HepG2 (cell line): Measurements from ENCODE around the gene TXNDC11. TPM values are rescaled to one million over a fixed set of nuclear protein-coding genes. Genes with fewer than 3 reads are reported as not detected.
A peak's percentile ranks its signal among the peaks of the same experiment; 100 is the strongest.

ENCODE experiments used
- ATAC-seq: fragments of 200-7000 bp; cut with Tn5 transposase; 3 replicates; pipeline ENCODE4 v1.9.1; 2020; ENCODE audit warnings: mild to moderate bottlenecking, moderate library complexity
- BruUV-seq: library from RNA; stranded (reverse); fragments of 400-500 nt; replicated peaks from 2 replicates; lab custom pipeline; 2021; lab: Mats Ljungman, UMichigan
- CTCF ChIA-PET: fragments of 300-600 bp; formaldehyde crosslinking; extraction: SDS; loops from one replicate; lab custom pipeline; 2021; ENCODE audit warnings: low total read pairs, inconsistent platforms, low intra/inter-chr PET ratio; lab: Yijun Ruan, JAX
- POLR2A ChIA-PET: fragments of 350-600 bp; sonication (Branson Sonifier 250); formaldehyde crosslinking; loops from one replicate; lab custom pipeline; 2020; ENCODE audit warnings: antibody characterized with exemption, inconsistent platforms; lab: Yijun Ruan, JAX
- DNase-seq: peaks from one replicate; pipeline ENCODE4 v3.0.0-alpha.2; 2015; ENCODE audit warnings: low spot score
- FAIRE-seq: peaks from 3 replicates; lab custom pipeline; 2011; peaks lifted over from hg19 to GRCh38; lab: Jason Lieb, UNC
- H2AFZ ChIP-seq: one replicate; pipeline ENCODE4 v1.6.1; 2011; ENCODE audit warnings: low read length, inconsistent platforms
- H3K27ac ChIP-seq: fragments of 300-600 bp; 3 replicates; pipeline ENCODE4 v1.8.0; 2011; ENCODE audit warnings: mixed run types, mild to moderate bottlenecking, mixed read lengths, low read length, inconsistent platforms; ENCODE audit not compliant: insufficient read depth; ENCODE audit errors: extremely low read length
- H3K27me3 ChIP-seq, 2 experiments: fragments of 200-600 bp in 1 of 2; 2 replicates in 1 of 2; 3 replicates in 1 of 2; pipeline versions ENCODE4 v1.6.0 to v1.8.0; 2011; ENCODE audit warnings: low read length in 2 of 2, mild to moderate bottlenecking in 2 of 2, moderate library complexity in 2 of 2, inconsistent platforms in 1 of 2; ENCODE audit not compliant: insufficient read depth in 2 of 2, control insufficient read depth in 1 of 2
- H3K36me3 ChIP-seq, 2 experiments: fragments of 200-600 bp in 1 of 2; replicated peaks in 1 of 2; 2 replicates in 1 of 2; 3 replicates in 1 of 2; pipeline versions ENCODE4 v1.5.1 to v1.8.0; 2011; ENCODE audit warnings: low read length in 2 of 2, inconsistent platforms in 1 of 2; ENCODE audit not compliant: insufficient read depth in 2 of 2, control insufficient read depth in 1 of 2
- H3K4me1 ChIP-seq: 2 replicates; pipeline ENCODE4 v1.5.1; 2012; ENCODE audit warnings: low read length, inconsistent platforms; ENCODE audit not compliant: insufficient read depth
- H3K4me2 ChIP-seq: 2 replicates; pipeline ENCODE4 v1.6.0; 2011; ENCODE audit warnings: low read depth, low read length, inconsistent platforms
- H3K4me3 ChIP-seq, 3 experiments: fragments of 200-600 bp in 1 of 3; sonication (generic), shearing (Covaris generic) in 1 of 3; replicated peaks in 1 of 3; 2 replicates each; pipeline ENCODE4 v1.5.1; 2011 to 2016; ENCODE audit warnings: low read length in 3 of 3, inconsistent platforms in 2 of 3, low read depth in 2 of 3, mild to moderate bottlenecking in 2 of 3, control low read depth in 1 of 3, mixed read lengths in 1 of 3; ENCODE audit not compliant: insufficient read depth in 1 of 3
- H3K79me2 ChIP-seq: one replicate; pipeline ENCODE4 v1.6.1; 2011; ENCODE audit warnings: low read length, inconsistent platforms; ENCODE audit not compliant: insufficient read depth
- H3K9ac ChIP-seq: 2 replicates; pipeline ENCODE4 v1.6.0; 2011; ENCODE audit warnings: mild to moderate bottlenecking, low read depth, low read length, inconsistent platforms; ENCODE audit not compliant: insufficient read depth
- H3K9me3 ChIP-seq: 2 replicates; pipeline ENCODE4 v1.5.1; 2012; ENCODE audit warnings: mild to moderate bottlenecking, low read length
- H4K20me1 ChIP-seq: 2 replicates; pipeline ENCODE4 v1.6.0; 2011; ENCODE audit warnings: inconsistent platforms, mild to moderate bottlenecking, low read length, moderate library complexity; ENCODE audit not compliant: insufficient read depth
- BRD4 ChIP-seq: sonication (generic); formaldehyde crosslinking; IDR thresholded peaks from 2 replicates; pipeline ENCODE4 v1.4.0; 2020; ENCODE audit warnings: missing genetic modification reagents
- CEBPB ChIP-seq: IDR thresholded peaks from 2 replicates; pipeline ENCODE4 v1.6.1; 2011; ENCODE audit warnings: low read depth, low read length, improper control_type of control experiment, borderline replicate concordance
- CEBPG ChIP-seq: IDR thresholded peaks from 2 replicates; pipeline ENCODE4 v1.6.1; 2016
- PAXIP1 ChIP-seq: sonication (generic); formaldehyde crosslinking; conservative IDR thresholded peaks from 2 replicates; pipeline ENCODE4 v1.4.0; 2020; ENCODE audit warnings: mild to moderate bottlenecking, missing genetic modification reagents, moderate library complexity
- ZBTB37 ChIP-seq: sonication (generic); formaldehyde crosslinking; IDR thresholded peaks from 2 replicates; pipeline ENCODE4 v1.4.0; 2020; ENCODE audit warnings: mild to moderate bottlenecking, missing genetic modification reagents
- ZEB1 ChIP-seq: IDR thresholded peaks from 2 replicates; pipeline ENCODE4 v1.6.1; 2012; ENCODE audit warnings: mild to moderate bottlenecking, low read depth, inconsistent platforms; ENCODE audit not compliant: insufficient replicate concordance
- ZNF652 ChIP-seq: IDR thresholded peaks from 2 replicates; pipeline ENCODE4 v1.6.1; 2016; ENCODE audit warnings: low read depth, borderline replicate concordance
- ZNF772 ChIP-seq: sonication (generic); formaldehyde crosslinking; IDR thresholded peaks from 2 replicates; pipeline ENCODE4 v1.5.0; 2020; ENCODE audit warnings: mild to moderate bottlenecking, missing genetic modification reagents
- WGBS: methylation state at CpG from one replicate; pipeline ENCODE4 v1.1.6; 2017; ENCODE audit warnings: low lambda C conversion rate; 5-methylcytosine and 5-hydroxymethylcytosine counted together
- in situ Hi-C: cut with HindIII; loops from 2 replicates; pipeline ENCODE4 v1.10.0; 2017; ENCODE audit warnings: low pct_unique_long_range_greater_than_20kb; ENCODE audit not compliant: extremely low pct_ligation_motif_present
- intact Hi-C: fragments of 100-400 bp; cut with micrococcal nuclease; formaldehyde crosslinking; loops from one replicate; pipeline ENCODE4 v1.10.0; 2022; ENCODE audit not compliant: unreplicated experiment
- polyA plus RNA-seq, 8 experiments: library from polyadenylated mRNA; depleted of rRNA in 3 of 8; stranded (reverse) in 7 of 8; unstranded in 1 of 8; fragments of >200 nt; fragmentation: Illumina TruSeq in 4 of 8; extraction: Trizol in 4 of 8; gene quantifications; 2 replicates each; pipeline versions ENCODE4 v1.2.1 to v1.2.3, GENCODE V29; 2011 to 2016; ENCODE audit warnings: low read depth in 4 of 8, missing spikeins in 1 of 8, mixed read lengths in 1 of 8; ENCODE audit not compliant: insufficient read depth in 1 of 8
- total RNA-seq, 5 experiments: library from RNA; depleted of rRNA; stranded (reverse); fragments of >200 nt; fragmentation: Illumina TruSeq; extraction: Trizol; gene quantifications; 2 replicates each; pipeline ENCODE4 v1.2.3, GENCODE V29; 2016; ENCODE audit warnings: low read depth in 1 of 5

The TXNDC11 gene
- total and polyA plus RNA-seq, 2 of the 13 experiments (the other 11 are each of a cell fraction or from before 2014, with no cell fraction given): 74.9 to 123 TPM

- no peak for ATAC-seq
- no peak overlapping the region for H3K4me2 ChIP-seq
- no peaks in the 10 kb centered on the region for H4K20me1 ChIP-seq
- no peak for FAIRE-seq
- peak; percentile 56 for TF ChIP-seq ZEB1
- TF ChIP-seq ZNF772: no peak
- TF ChIP-seq BRD4 (CRISPR knock-in tag): no peak
- no peak for TF ChIP-seq ZBTB37 (CRISPR knock-in tag)
- peak; percentile 87 for TF ChIP-seq CEBPG (CRISPR knock-in tag)
- TF ChIP-seq CEBPB: peak; percentile 97
- 0 out of 2 replicates have a peak, but pooled peaks have one; percentile 14 for TF ChIP-seq PAXIP1 (CRISPR knock-in tag)
- TF ChIP-seq ZNF652 (CRISPR knock-in tag): peak; percentile 81
- intact Hi-C loops: no loop called here
- H3K79me2 ChIP-seq: no peaks in the 10 kb centered on the region
- H3K9me3 ChIP-seq: no peaks in the 10 kb centered on the region
- DNase-seq: no peak
- no peak overlapping the region for H3K9ac ChIP-seq
- in situ Hi-C loops: no loop called here
- ChIA-PET POLR2A (interaction anchor here (1.5 kb wide), 1 partner anchor 20 kb away, joined by 7 read pairs; the partner anchor contains the start of gene TXNDC11), CTCF (no interaction called here)
- 78% methylated on average over 4 of the region's 4 CpGs for WGBS
- H3K36me3 ChIP-seq: peaks cover 18 to 59% of the 10 kb centered on the region in 2 experiments
- no peak overlapping the region for H2AFZ ChIP-seq
- no peak overlapping the region for H3K4me3 ChIP-seq
- no peak overlapping the region for H3K27ac ChIP-seq
- BruUV-seq: no TSS peak
- H3K27me3 ChIP-seq: no peaks in the 10 kb centered on the region
- peaks cover 24% of the 10 kb centered on the region for H3K4me1 ChIP-seq
Observed at GRCh38 chr16:11762431-11762830, 19.8 kb upstream of the TXNDC11 start.
